NB4 (cell line): ENCODE results near the gene STAB1.

ENCODE experiments used
- CTCF ChIP-seq: IDR thresholded peaks from one replicate; pipeline ENCODE4 v1.5.1; 2012; ENCODE audit warnings: low read depth, low read length
- MAX ChIP-seq: IDR thresholded peaks from 2 replicates; pipeline ENCODE4 v1.6.1; 2011; ENCODE audit warnings: low read depth, low read length
- MYC ChIP-seq: IDR thresholded peaks from 2 replicates; pipeline ENCODE4 v1.6.1; 2011; ENCODE audit warnings: low read depth, low read length
- POLR2A ChIP-seq: IDR thresholded peaks from 2 replicates; pipeline ENCODE4 v1.6.1; 2011; ENCODE audit warnings: mild to moderate bottlenecking; ENCODE audit not compliant: insufficient read length; ENCODE audit errors: extremely low read depth

GRCh38 chr3:52527039-52527731 is 32.0 kb downstream of the STAB1 start:
- TF ChIP-seq CTCF (no peak), MAX (no peak), POLR2A (no peak), MYC (no peak)
